Upper lobe of left lung (tissue), 4 donors: Measurements from ENCODE around the gene TOGARAM2.

ENCODE experiments used
- POLR2A ChIP-seq, 4 donors: fragments of 450-650 bp; IDR thresholded peaks; one replicate each; pipeline ENCODE4 v1.5.1; 2016 to 2017; ENCODE audit warnings: antibody characterized with exemption in 4 of 4, mild to moderate bottlenecking in 2 of 4
- TF ChIP-seq, protein P1 (sequence below), 6 experiments: fragments of 450-650 bp in 4 of 6; fragments of 200-600 bp in 2 of 6; sonication (generic) in 2 of 6; IDR thresholded peaks; one replicate each; pipeline ENCODE4 v1.5.1; 2016 to 2019; ENCODE audit warnings: antibody characterized with exemption in 6 of 6

DNA sequence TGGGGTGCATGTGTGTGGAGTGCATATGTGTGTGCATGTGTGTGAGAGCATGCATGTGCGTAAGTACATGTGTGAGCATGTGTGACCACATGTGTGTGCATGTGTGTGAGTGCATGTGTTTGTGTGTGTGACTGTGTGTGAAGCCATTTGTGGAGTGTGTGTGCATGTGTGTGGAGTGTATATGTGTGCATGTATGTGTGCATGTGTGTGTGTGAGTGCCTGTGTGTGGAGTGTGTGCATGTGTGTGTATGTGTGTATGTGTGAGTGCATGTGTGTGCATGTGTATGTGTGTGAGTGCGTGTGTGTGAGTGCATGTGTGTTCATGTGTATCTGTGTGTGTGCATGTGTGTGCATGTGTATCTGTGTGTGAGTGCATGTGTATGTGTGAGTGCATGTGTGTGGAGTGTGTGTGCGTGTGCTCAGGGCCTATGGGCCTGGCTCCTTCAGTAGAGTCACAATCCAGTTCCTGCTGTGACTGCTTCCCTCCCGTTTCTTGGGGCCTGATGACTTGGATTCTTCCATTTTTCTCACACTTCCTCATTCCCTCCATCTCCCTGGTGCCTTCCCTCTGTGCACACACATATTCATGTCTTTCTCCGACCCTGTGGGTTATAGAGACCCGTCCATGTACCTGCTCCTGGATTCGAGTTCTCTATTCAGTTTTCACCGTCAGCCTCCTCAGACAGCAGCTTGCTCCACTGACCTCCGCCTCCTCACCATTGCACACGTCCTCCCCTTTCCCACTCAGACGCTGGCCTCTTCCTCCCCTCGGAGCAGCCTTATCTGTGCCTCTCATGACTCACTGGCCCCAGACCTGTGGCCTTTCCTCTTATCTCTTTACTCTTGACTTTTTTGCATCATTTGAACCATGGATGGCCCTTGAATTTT is 25.2 kb downstream of the TOGARAM2 start:
- TF ChIP-seq, protein P1, sequence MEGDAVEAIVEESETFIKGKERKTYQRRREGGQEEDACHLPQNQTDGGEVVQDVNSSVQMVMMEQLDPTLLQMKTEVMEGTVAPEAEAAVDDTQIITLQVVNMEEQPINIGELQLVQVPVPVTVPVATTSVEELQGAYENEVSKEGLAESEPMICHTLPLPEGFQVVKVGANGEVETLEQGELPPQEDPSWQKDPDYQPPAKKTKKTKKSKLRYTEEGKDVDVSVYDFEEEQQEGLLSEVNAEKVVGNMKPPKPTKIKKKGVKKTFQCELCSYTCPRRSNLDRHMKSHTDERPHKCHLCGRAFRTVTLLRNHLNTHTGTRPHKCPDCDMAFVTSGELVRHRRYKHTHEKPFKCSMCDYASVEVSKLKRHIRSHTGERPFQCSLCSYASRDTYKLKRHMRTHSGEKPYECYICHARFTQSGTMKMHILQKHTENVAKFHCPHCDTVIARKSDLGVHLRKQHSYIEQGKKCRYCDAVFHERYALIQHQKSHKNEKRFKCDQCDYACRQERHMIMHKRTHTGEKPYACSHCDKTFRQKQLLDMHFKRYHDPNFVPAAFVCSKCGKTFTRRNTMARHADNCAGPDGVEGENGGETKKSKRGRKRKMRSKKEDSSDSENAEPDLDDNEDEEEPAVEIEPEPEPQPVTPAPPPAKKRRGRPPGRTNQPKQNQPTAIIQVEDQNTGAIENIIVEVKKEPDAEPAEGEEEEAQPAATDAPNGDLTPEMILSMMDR (IDR thresholded peaks at IDR 0.05), result no peak
- TF ChIP-seq POLR2A (IDR thresholded peaks at IDR 0.05), result no peak
